H1 (cell line): ENCODE measurements around the gene DACH2. TPM values are rescaled to one million over a fixed set of nuclear protein-coding genes. Genes with fewer than 3 reads are reported as not detected.

ENCODE experiments used
- CTCF ChIA-PET: fragments of 300-600 bp; sonication (Branson Sonifier 250); formaldehyde crosslinking; loops from one replicate; lab custom pipeline; 2021; ENCODE audit not compliant: partially characterized antibody; lab: Charles Lee
- POLR2A ChIA-PET: fragments of 300-600 bp; sonication (Branson Sonifier 250); formaldehyde crosslinking; loops from one replicate; lab custom pipeline; 2021; ENCODE audit warnings: inconsistent platforms; ENCODE audit not compliant: partially characterized antibody; lab: Charles Lee
- DNase-seq, 2 experiments: peaks; one replicate each; pipeline versions ENCODE4 v3.0.0 to v3.0.0-alpha.2; 2010 to 2022; ENCODE audit warnings: low spot score in 2 of 2, low read depth in 1 of 2, mixed read lengths in 1 of 2
- FAIRE-seq: peaks from 2 replicates; lab custom pipeline; 2011; peaks lifted over from hg19 to GRCh38; lab: Jason Lieb, UNC
- H2AFZ ChIP-seq: 2 replicates; pipeline ENCODE4 v1.8.1; 2012; ENCODE audit warnings: low read length, inconsistent platforms
- H2AK5ac ChIP-seq: 2 replicates; pipeline ENCODE4 v1.6.1; 2013; ENCODE audit warnings: low read depth, low read length
- H2BK120ac ChIP-seq: replicated peaks from 2 replicates; pipeline ENCODE3; 2013; ENCODE audit warnings: low read depth, low read length, inconsistent platforms
- H2BK12ac ChIP-seq: 2 replicates; pipeline ENCODE4 v1.6.1; 2013; ENCODE audit warnings: low read depth, low read length
- H2BK15ac ChIP-seq: 2 replicates; pipeline ENCODE4 v1.6.1; 2013; ENCODE audit warnings: low read length
- H2BK20ac ChIP-seq: 2 replicates; pipeline ENCODE4 v1.6.1; 2013; ENCODE audit warnings: low read length
- H2BK5ac ChIP-seq: 2 replicates; pipeline ENCODE4 v1.6.1; 2013; ENCODE audit warnings: low read depth, low read length
- H3K14ac ChIP-seq: 2 replicates; pipeline ENCODE4 v1.6.1; 2013; ENCODE audit warnings: inconsistent platforms; ENCODE audit not compliant: insufficient read length
- H3K18ac ChIP-seq: 2 replicates; pipeline ENCODE4 v1.6.1; 2013; ENCODE audit warnings: low read length; ENCODE audit errors: extremely low read depth
- H3K23ac ChIP-seq: 2 replicates; pipeline ENCODE4 v1.6.1; 2013; ENCODE audit warnings: inconsistent platforms; ENCODE audit not compliant: insufficient read length
- H3K23me2 ChIP-seq: 2 replicates; pipeline ENCODE4 v1.6.1; 2013; ENCODE audit warnings: low read depth, low read length
- H3K27ac ChIP-seq: 2 replicates; pipeline ENCODE4 v1.6.1; 2011; ENCODE audit warnings: low read depth, low read length, inconsistent platforms
- H3K27me3 ChIP-seq, 4 experiments: replicated peaks in 1 of 4; 1 replicate in 1 of 4; 2 replicates in 3 of 4; pipeline versions ENCODE4 v1.6.1 to v1.8.1; 2011 to 2013; ENCODE audit warnings: low read length in 3 of 4, mild to moderate bottlenecking in 3 of 4, inconsistent platforms in 2 of 4, mixed read lengths in 2 of 4, moderate library complexity in 1 of 4; ENCODE audit not compliant: control insufficient read depth in 3 of 4, insufficient read depth in 3 of 4; ENCODE audit errors: extremely low read depth in 1 of 4
- H3K36me3 ChIP-seq, 4 experiments: 2 replicates each; pipeline versions ENCODE4 v1.6.1 to v1.8.1; 2011 to 2013; ENCODE audit warnings: mild to moderate bottlenecking in 4 of 4, low read length in 3 of 4, moderate library complexity in 2 of 4, control low read depth in 1 of 4, inconsistent platforms in 1 of 4; ENCODE audit not compliant: insufficient read depth in 4 of 4, control insufficient read depth in 2 of 4
- H3K4ac ChIP-seq: replicated peaks from 2 replicates; pipeline ENCODE3; 2013; ENCODE audit warnings: low read length, low read depth, mixed read lengths, inconsistent platforms; ENCODE audit not compliant: insufficient read length
- H3K4me1 ChIP-seq, 4 experiments: replicated peaks in 1 of 4; 1 replicate in 1 of 4; 2 replicates in 3 of 4; pipeline versions ENCODE4 v1.6.1 to v1.8.1; 2011 to 2013; ENCODE audit warnings: low read length in 3 of 4, inconsistent platforms in 2 of 4, mixed read lengths in 1 of 4; ENCODE audit not compliant: insufficient read depth in 4 of 4, control insufficient read depth in 3 of 4
- H3K4me2 ChIP-seq, 2 experiments: 2 replicates each; pipeline versions ENCODE4 v1.6.1 to v1.8.1; 2011 to 2013; ENCODE audit warnings: low read depth in 2 of 2, low read length in 2 of 2, control low read depth in 1 of 2, inconsistent platforms in 1 of 2, mild to moderate bottlenecking in 1 of 2; ENCODE audit not compliant: insufficient read depth in 1 of 2
- H3K4me3 ChIP-seq, 4 experiments: fragments of 200-600, 300-600 bp in 1 of 4; sonication (generic), shearing (Covaris generic), sonication (Bioruptor Twin) in 1 of 4; 2 replicates each; pipeline versions ENCODE4 v1.5.1 to v1.8.1; 2011 to 2016; ENCODE audit warnings: low read length in 4 of 4, low read depth in 3 of 4, control low read depth in 2 of 4, inconsistent platforms in 2 of 4, mild to moderate bottlenecking in 2 of 4, mixed read lengths in 1 of 4, moderate library complexity in 1 of 4; ENCODE audit not compliant: insufficient read depth in 2 of 4; ENCODE audit errors: extremely low read depth in 1 of 4
- H3K56ac ChIP-seq: replicated peaks from 2 replicates; pipeline ENCODE3; 2013; ENCODE audit warnings: low read depth, mild to moderate bottlenecking, mixed read lengths, low read length, inconsistent platforms; ENCODE audit not compliant: insufficient read length
- H3K79me1 ChIP-seq: 2 replicates; pipeline ENCODE4 v1.6.1; 2013; ENCODE audit warnings: low read depth, low read length, control low read depth
- H3K79me2 ChIP-seq, 2 experiments: 2 replicates each; pipeline versions ENCODE4 v1.6.1 to v1.8.1; 2012 to 2013; ENCODE audit warnings: low read length in 2 of 2, mild to moderate bottlenecking in 2 of 2, inconsistent platforms in 1 of 2; ENCODE audit not compliant: insufficient read depth in 2 of 2, control insufficient read depth in 1 of 2
- H3K9ac ChIP-seq, 4 experiments: replicated peaks in 1 of 4; 1 replicate in 1 of 4; 2 replicates in 3 of 4; pipeline versions ENCODE4 v1.6.1 to v1.8.1; 2011 to 2013; ENCODE audit warnings: low read depth in 3 of 4, low read length in 3 of 4, control low read depth in 2 of 4, mild to moderate bottlenecking in 2 of 4, moderate library complexity in 2 of 4, inconsistent platforms in 1 of 4; ENCODE audit errors: extremely low read depth in 1 of 4
- H3K9me3 ChIP-seq, 2 experiments: 2 replicates each; pipeline versions ENCODE4 v1.6.1 to v1.8.1; 2012 to 2013; ENCODE audit warnings: mild to moderate bottlenecking in 2 of 2, moderate library complexity in 2 of 2, control low read depth in 1 of 2, inconsistent platforms in 1 of 2, low read depth in 1 of 2, low read length in 1 of 2, mixed read lengths in 1 of 2; ENCODE audit not compliant: insufficient read depth in 2 of 2
- H4K20me1 ChIP-seq, 2 experiments: replicated peaks in 1 of 2; 2 replicates each; pipeline versions ENCODE3 to v1.8.1; 2011 to 2013; ENCODE audit warnings: inconsistent platforms in 2 of 2, low read length in 2 of 2, mild to moderate bottlenecking in 1 of 2; ENCODE audit not compliant: insufficient read depth in 2 of 2, control insufficient read depth in 1 of 2
- H4K5ac ChIP-seq: 2 replicates; pipeline ENCODE4 v1.6.1; 2013; ENCODE audit warnings: low read length, low read depth, mixed read lengths, inconsistent platforms; ENCODE audit not compliant: insufficient read length
- H4K8ac ChIP-seq: 2 replicates; pipeline ENCODE4 v1.8.0; 2013; ENCODE audit warnings: mild to moderate bottlenecking, moderate library complexity, low read length, inconsistent platforms; ENCODE audit not compliant: insufficient read depth; ENCODE audit errors: extremely low read depth
- H4K91ac ChIP-seq: replicated peaks from 2 replicates; pipeline ENCODE3; 2013; ENCODE audit warnings: low read length, mixed read lengths, inconsistent platforms; ENCODE audit not compliant: insufficient read length
- FOSL1 ChIP-seq: IDR thresholded peaks from 2 replicates; pipeline ENCODE4 v1.6.1; 2011; ENCODE audit warnings: mild to moderate bottlenecking, low read depth, low read length, moderate library complexity; ENCODE audit not compliant: insufficient read depth
- GTF2F1 ChIP-seq: IDR thresholded peaks from 2 replicates; pipeline ENCODE4 v1.6.1; 2012; ENCODE audit warnings: low read depth, low read length, improper control_type of control experiment, borderline replicate concordance
- MAX ChIP-seq: IDR thresholded peaks from 2 replicates; pipeline ENCODE4 v1.6.1; 2012; ENCODE audit warnings: inconsistent platforms
- SIRT6 ChIP-seq: IDR thresholded peaks from one replicate; pipeline ENCODE4 v1.7.1; 2012; ENCODE audit warnings: low read length, inconsistent platforms
- TAF1 ChIP-seq: IDR thresholded peaks from 2 replicates; pipeline ENCODE4 v1.6.1; 2011; ENCODE audit warnings: mild to moderate bottlenecking, low read depth, low read length
- TEAD4 ChIP-seq: IDR thresholded peaks from 2 replicates; pipeline ENCODE4 v1.6.1; 2012; ENCODE audit warnings: low read depth, low read length, inconsistent platforms, mixed read lengths
- WGBS, 2 experiments: shearing (Covaris generic) in 1 of 2; methylation state at CpG; one replicate each; pipeline versions ENCODE4 v1.1.6 to v1.1.7; 2013 to 2015; ENCODE audit warnings: low lambda C conversion rate in 2 of 2, mixed read lengths in 2 of 2, inconsistent platforms in 1 of 2, low coverage in 1 of 2, missing lambda C conversion rate in 1 of 2; ENCODE audit not compliant: insufficient replicate concordance in 2 of 2, insufficient coverage in 1 of 2, insufficient read length in 1 of 2; ENCODE audit errors: extremely low coverage in 1 of 2, missing lambda C conversion rate in 1 of 2; 5-methylcytosine and 5-hydroxymethylcytosine counted together
- polyA plus RNA-seq, 7 experiments: library from polyadenylated mRNA; depleted of rRNA in 3 of 7; stranded (reverse) in 5 of 7; unstranded in 2 of 7; fragments of >200 nt in 5 of 7; fragments of 200-250 nt in 2 of 7; gene quantifications; 1 replicate in 5 of 7; 2 replicates in 1 of 7; 4 replicates in 1 of 7; pipeline versions ENCODE4 v1.2.1 to v1.2.3, GENCODE V29; 2011 to 2013; ENCODE audit warnings: missing spikeins in 2 of 7, mixed read lengths in 2 of 7
- total RNA-seq: library from RNA; stranded (reverse); fragmentation: NEBNext Ultra II Directional; extraction: Animal tissue kit (Norgen Biotek cat#: 25700); gene quantifications from 2 replicates; pipeline ENCODE4 v1.2.1, GENCODE V29; 2021

DACH2 gene
- total and polyA plus RNA-seq, 2 of the 8 experiments (the other 6 are each of a cell fraction or from before 2014, with no cell fraction given): 1.0 to 1.8 TPM

- WGBS, 2 experiments: 86% methylated on average over 2 of the region's 2 CpGs; no CpG with 5 or more reads in 1 of the 2 experiments
- Histone ChIP-seq H3K9ac (no peak overlapping the region), H3K79me1 (no peaks in the 10 kb centered on the region), H3K23me2 (no peaks in the 10 kb centered on the region), H2BK120ac (no peak overlapping the region), H3K27ac (no peak overlapping the region), H3K4ac (no peak overlapping the region), H2AFZ (no peak overlapping the region), H3K4me3 (no peak overlapping the region), H3K36me3 (no peaks in the 10 kb centered on the region), H2AK5ac (no peak overlapping the region), H4K8ac (no peak overlapping the region), H2BK12ac (no peak overlapping the region), H3K14ac (no peak overlapping the region), H3K4me2 (no peak overlapping the region), H2BK20ac (no peak overlapping the region), H4K91ac (no peak overlapping the region), H3K56ac (no peak overlapping the region), H3K18ac (no peak overlapping the region), H3K27me3 (no peaks in the 10 kb centered on the region), H3K9me3 (no peaks in the 10 kb centered on the region), H3K23ac (no peak overlapping the region), H2BK5ac (no peak overlapping the region), H3K79me2 (no peaks in the 10 kb centered on the region), H2BK15ac (no peak overlapping the region), H3K4me1 (no peaks in the 10 kb centered on the region), H4K20me1 (no peaks in the 10 kb centered on the region), H4K5ac (no peak overlapping the region)
- ChIA-PET POLR2A (no interaction called here), CTCF (no interaction called here)
- TF ChIP-seq MAX: no peak
- TF ChIP-seq SIRT6: no peak
- no peak for TF ChIP-seq TAF1
- TF ChIP-seq TEAD4: no peak
- TF ChIP-seq GTF2F1: no peak
- no peak for TF ChIP-seq FOSL1
- peak; percentile 36 for FAIRE-seq
- no peak for DNase-seq
These were observed 681.5 kb downstream of the DACH2 start for GRCh38 chrX:86829786-86830185.
